HCT116 (cell line): Measurements from ENCODE around the gene PDCD6IP.

ENCODE experiments used
- ATF3 ChIP-seq: IDR thresholded peaks from 2 replicates; pipeline ENCODE4 v1.6.1; 2012
- CEBPB ChIP-seq: IDR thresholded peaks from 2 replicates; pipeline ENCODE4 v1.6.1; 2012; ENCODE audit warnings: low read depth
- ELF1 ChIP-seq: IDR thresholded peaks from 2 replicates; pipeline ENCODE4 v1.6.1; 2012; ENCODE audit warnings: low read depth, borderline replicate concordance
- FOSL1 ChIP-seq: IDR thresholded peaks from 2 replicates; pipeline ENCODE4 v1.6.1; 2012; ENCODE audit warnings: low read depth
- JUND ChIP-seq: IDR thresholded peaks from 2 replicates; pipeline ENCODE4 v1.6.1; 2012
- MAX ChIP-seq: IDR thresholded peaks from 2 replicates; pipeline ENCODE4 v1.6.1; 2012
- POLR2A ChIP-seq: IDR thresholded peaks from 2 replicates; pipeline ENCODE4 v1.7.0; 2011; ENCODE audit warnings: borderline replicate concordance; ENCODE audit not compliant: insufficient read depth, insufficient read length; ENCODE audit errors: extremely low read depth
- POLR2AphosphoS5 ChIP-seq: IDR thresholded peaks from 2 replicates; pipeline ENCODE4 v1.6.1; 2011; ENCODE audit warnings: mild to moderate bottlenecking, low read depth, low read length, moderate library complexity
- RAD21 ChIP-seq: IDR thresholded peaks from 2 replicates; pipeline ENCODE4 v1.6.1; 2012; ENCODE audit warnings: low read depth, mild to moderate bottlenecking
- REST ChIP-seq: IDR thresholded peaks from 2 replicates; pipeline ENCODE4 v1.6.1; 2012; ENCODE audit warnings: low read depth
- SIN3A ChIP-seq: IDR thresholded peaks from 2 replicates; pipeline ENCODE4 v1.6.1; 2012; ENCODE audit warnings: low read depth
- SRF ChIP-seq: IDR thresholded peaks from 2 replicates; pipeline ENCODE4 v1.6.1; 2012; ENCODE audit warnings: low read depth
- YY1 ChIP-seq: IDR thresholded peaks from 2 replicates; pipeline ENCODE4 v1.6.1; 2011; ENCODE audit warnings: low read length, low read depth, moderate library complexity, mild to moderate bottlenecking; ENCODE audit not compliant: insufficient replicate concordance; ENCODE audit errors: extremely low read depth
- TF ChIP-seq, protein P1 (sequence below), 3 experiments: fragments of 200-600 bp in 1 of 3; sonication (generic) in 1 of 3; IDR thresholded peaks in 2 of 3; conservative IDR thresholded peaks in 1 of 3; 2 replicates each; pipeline ENCODE4 v1.5.1; 2012 to 2017; ENCODE audit warnings: low read depth in 2 of 3, low read length in 2 of 3, antibody characterized with exemption in 1 of 3, borderline replicate concordance in 1 of 3, control low read depth in 1 of 3, mild to moderate bottlenecking in 1 of 3, mixed read lengths in 1 of 3, mixed run types in 1 of 3, moderate library complexity in 1 of 3; ENCODE audit not compliant: insufficient read depth in 1 of 3

GRCh38 chr3:33910031-33910430 is 111.6 kb downstream of the PDCD6IP start:
- TF ChIP-seq JUND (no peak), FOSL1 (no peak), POLR2AphosphoS5 (no peak), ELF1 (no peak), MAX (no peak), REST (no peak), YY1 (no peak), CEBPB (no peak), ATF3 (no peak), RAD21 (no peak), SRF (no peak), POLR2A (no peak), SIN3A (no peak)
- TF ChIP-seq, protein P1, sequence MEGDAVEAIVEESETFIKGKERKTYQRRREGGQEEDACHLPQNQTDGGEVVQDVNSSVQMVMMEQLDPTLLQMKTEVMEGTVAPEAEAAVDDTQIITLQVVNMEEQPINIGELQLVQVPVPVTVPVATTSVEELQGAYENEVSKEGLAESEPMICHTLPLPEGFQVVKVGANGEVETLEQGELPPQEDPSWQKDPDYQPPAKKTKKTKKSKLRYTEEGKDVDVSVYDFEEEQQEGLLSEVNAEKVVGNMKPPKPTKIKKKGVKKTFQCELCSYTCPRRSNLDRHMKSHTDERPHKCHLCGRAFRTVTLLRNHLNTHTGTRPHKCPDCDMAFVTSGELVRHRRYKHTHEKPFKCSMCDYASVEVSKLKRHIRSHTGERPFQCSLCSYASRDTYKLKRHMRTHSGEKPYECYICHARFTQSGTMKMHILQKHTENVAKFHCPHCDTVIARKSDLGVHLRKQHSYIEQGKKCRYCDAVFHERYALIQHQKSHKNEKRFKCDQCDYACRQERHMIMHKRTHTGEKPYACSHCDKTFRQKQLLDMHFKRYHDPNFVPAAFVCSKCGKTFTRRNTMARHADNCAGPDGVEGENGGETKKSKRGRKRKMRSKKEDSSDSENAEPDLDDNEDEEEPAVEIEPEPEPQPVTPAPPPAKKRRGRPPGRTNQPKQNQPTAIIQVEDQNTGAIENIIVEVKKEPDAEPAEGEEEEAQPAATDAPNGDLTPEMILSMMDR (IDR thresholded peaks at IDR 0.05 in 2 of 3, conservative IDR thresholded peaks at IDR 0.05 in 1 of 3; ENCODE audit: borderline replicate concordance in 1 of 3, insufficient read depth in 1 of 3, low read depth in 2 of 3, low read length in 2 of 3): no peak
